OCI-LY3 (cell line): ENCODE data around the gene SLF2.

Source experiments
- CTCF ChIP-seq: fragments of 200-600, 300-600 bp; sonication (generic); IDR thresholded peaks from 2 replicates; pipeline ENCODE4 v1.5.1; 2014; ENCODE audit warnings: antibody characterized with exemption, low read length, low read depth
- EZH2phosphoT487 ChIP-seq: fragments of 200-600 bp; shearing (Covaris generic); IDR thresholded peaks from 2 replicates; pipeline ENCODE4 v1.6.1; 2018; ENCODE audit warnings: antibody characterized with exemption, mixed run types, low read depth

- TF ChIP-seq CTCF: no peak
- no peak for TF ChIP-seq EZH2phosphoT487
These were observed 53.1 kb downstream of the SLF2 start for GRCh38 chr10:100965820-100966219.
